GM12875 (cell line): ENCODE results near the gene FXYD1.

Source experiments
- H3K4me3 ChIP-seq: one replicate; pipeline ENCODE4 v1.5.1; 2011; ENCODE audit warnings: low read depth, low read length, control low read depth
- TF ChIP-seq, protein P1 (sequence below): IDR thresholded peaks from 2 replicates; pipeline ENCODE4 v1.5.1; 2011; ENCODE audit warnings: low read depth, mild to moderate bottlenecking, control low read depth, inconsistent platforms, low read length, moderate library complexity, borderline replicate concordance; ENCODE audit not compliant: insufficient read depth

The FXYD1 gene

GRCh38 chr19:35155981-35156672 lies 17.5 kb downstream of the FXYD1 start:
- TF ChIP-seq, protein P1, sequence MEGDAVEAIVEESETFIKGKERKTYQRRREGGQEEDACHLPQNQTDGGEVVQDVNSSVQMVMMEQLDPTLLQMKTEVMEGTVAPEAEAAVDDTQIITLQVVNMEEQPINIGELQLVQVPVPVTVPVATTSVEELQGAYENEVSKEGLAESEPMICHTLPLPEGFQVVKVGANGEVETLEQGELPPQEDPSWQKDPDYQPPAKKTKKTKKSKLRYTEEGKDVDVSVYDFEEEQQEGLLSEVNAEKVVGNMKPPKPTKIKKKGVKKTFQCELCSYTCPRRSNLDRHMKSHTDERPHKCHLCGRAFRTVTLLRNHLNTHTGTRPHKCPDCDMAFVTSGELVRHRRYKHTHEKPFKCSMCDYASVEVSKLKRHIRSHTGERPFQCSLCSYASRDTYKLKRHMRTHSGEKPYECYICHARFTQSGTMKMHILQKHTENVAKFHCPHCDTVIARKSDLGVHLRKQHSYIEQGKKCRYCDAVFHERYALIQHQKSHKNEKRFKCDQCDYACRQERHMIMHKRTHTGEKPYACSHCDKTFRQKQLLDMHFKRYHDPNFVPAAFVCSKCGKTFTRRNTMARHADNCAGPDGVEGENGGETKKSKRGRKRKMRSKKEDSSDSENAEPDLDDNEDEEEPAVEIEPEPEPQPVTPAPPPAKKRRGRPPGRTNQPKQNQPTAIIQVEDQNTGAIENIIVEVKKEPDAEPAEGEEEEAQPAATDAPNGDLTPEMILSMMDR: no peak
- peak overlapping the region; percentile 93 for H3K4me3 ChIP-seq

DNA sequence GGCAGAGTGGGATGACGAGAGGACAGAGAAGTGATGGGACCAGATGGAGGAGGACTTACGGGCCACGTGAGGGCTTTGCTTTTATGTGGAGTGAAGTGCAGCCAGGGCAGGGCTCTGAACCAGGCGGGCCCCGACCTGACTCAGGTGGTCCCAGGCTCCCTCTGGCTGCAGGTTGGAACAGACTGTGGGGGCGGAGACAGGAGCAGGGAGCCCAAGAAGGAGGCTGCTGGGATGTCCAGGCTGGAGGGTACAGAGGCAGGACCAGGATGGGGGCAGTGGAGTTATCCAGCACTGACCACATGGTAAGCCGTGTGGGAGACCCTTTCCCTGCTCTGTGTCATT lies 18.0 kb downstream of the FXYD1 start:
- no peak overlapping the region for H3K4me3 ChIP-seq
- TF ChIP-seq, protein P1: no peak

- H3K4me3 ChIP-seq: no peak overlapping the region
- TF ChIP-seq, protein P1: no peak
Measured at GRCh38 chr19:35157431-35157830, 18.8 kb downstream of the FXYD1 start.

DNA sequence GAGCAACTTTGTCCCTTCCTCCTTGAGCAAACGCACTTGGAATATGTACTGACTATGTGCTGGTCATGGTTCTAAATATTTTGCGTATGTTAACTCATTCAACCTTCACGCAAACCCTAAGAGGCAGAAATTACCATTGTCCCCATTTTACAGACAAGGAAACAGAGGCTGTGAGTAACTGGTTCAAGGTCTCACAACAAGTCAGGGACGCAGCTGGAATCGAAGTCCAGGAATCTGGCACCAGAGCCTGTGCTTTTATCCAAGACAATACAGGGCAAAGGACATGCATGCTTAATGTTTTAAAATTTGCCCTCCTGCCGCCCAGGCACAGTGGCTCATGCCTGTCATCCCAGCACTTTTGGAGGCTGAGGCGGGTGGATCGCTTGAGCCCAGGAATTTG lies 21.0 kb downstream of the FXYD1 start:
- H3K4me3 ChIP-seq: no peak overlapping the region
- TF ChIP-seq, protein P1: no peak

- TF ChIP-seq, protein P1: no peak
- no peak overlapping the region for H3K4me3 ChIP-seq
Measured at GRCh38 chr19:35160629-35161433, 22.2 kb downstream of the FXYD1 start.

DNA sequence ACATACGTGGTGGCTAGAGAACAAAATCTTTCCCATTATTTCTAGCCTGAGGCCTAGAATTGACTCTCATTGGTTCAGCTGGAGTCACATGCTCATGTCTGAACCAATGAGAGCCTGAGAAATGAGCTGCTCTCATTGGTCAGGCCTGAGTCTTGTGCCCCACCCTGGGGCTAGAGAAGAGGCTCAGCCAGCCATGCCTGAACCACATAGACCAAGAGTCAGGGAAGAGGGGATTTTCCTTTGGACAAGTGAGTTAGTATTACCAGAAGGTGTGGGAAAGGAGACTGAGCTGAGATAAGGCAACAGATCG lies 22.8 kb downstream of the FXYD1 start:
- TF ChIP-seq, protein P1: no peak
- H3K4me3 ChIP-seq: no peak overlapping the region
